Osteocyte (in vitro differentiated cells): Measurements from ENCODE around the gene FRMPD2. TPM values are rescaled to one million over a fixed set of nuclear protein-coding genes. Genes with fewer than 3 reads are reported as not detected.

Experiments used
- DNase-seq: peaks from one replicate; pipeline ENCODE4 v3.0.0; 2021; ENCODE audit warnings: mixed read lengths; ENCODE audit not compliant: unreplicated experiment; ENCODE audit errors: extremely low spot score
- H3K27ac Mint-ChIP-seq: one replicate; pipeline ENCODE4 v1.8.0; 2021; ENCODE audit warnings: mild to moderate bottlenecking, mixed read lengths; ENCODE audit not compliant: unreplicated experiment
- H3K27me3 Mint-ChIP-seq: one replicate; pipeline ENCODE4 v1.8.0; 2021; ENCODE audit warnings: mixed read lengths; ENCODE audit not compliant: unreplicated experiment
- H3K36me3 Mint-ChIP-seq: one replicate; pipeline ENCODE4 v1.8.0; 2021; ENCODE audit warnings: mixed read lengths; ENCODE audit not compliant: unreplicated experiment
- H3K4me1 Mint-ChIP-seq: one replicate; pipeline ENCODE4 v1.8.0; 2021; ENCODE audit warnings: mixed read lengths; ENCODE audit not compliant: unreplicated experiment
- H3K4me3 Mint-ChIP-seq: one replicate; pipeline ENCODE4 v1.8.0; 2021; ENCODE audit warnings: mild to moderate bottlenecking, moderate library complexity, mixed read lengths; ENCODE audit not compliant: unreplicated experiment
- H3K9me3 Mint-ChIP-seq: one replicate; pipeline ENCODE4 v1.8.0; 2021; ENCODE audit warnings: mixed read lengths; ENCODE audit not compliant: unreplicated experiment
- CTCF ChIP-seq: fragments of 200-600 bp; sonication (generic); IDR thresholded peaks from 2 replicates; pipeline ENCODE4 v1.5.0; 2021; ENCODE audit warnings: antibody characterized with exemption, mild to moderate bottlenecking, moderate library complexity
- total RNA-seq: library from RNA; stranded (reverse); gene quantifications from 2 replicates; pipeline ENCODE4 v1.2.1, GENCODE V29; 2021

Gene FRMPD2
- total RNA-seq, 1 donor from 2014 or later: not detected

DNA sequence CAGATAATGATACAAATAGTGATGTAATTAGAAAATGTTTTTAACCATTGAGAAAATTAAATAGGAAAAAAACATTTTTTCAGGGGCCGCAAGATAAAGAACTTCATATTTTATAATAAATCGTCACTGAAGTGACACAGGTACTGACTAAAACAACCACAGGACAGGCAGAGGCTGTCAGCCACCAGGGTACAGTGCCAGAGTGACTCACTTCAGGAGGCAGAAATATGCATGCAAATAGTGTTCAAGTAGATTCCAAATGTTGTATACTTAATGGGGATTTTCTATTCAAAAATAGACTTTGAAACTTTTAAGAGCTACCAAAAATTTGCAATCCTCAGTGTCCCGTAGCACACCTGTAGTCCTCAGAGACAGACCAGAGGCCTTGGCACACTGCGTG lies 68.6 kb downstream of the FRMPD2 start:
- Mint-ChIP-seq H3K9me3 (no peaks in the 10 kb centered on the region), H3K4me1 (no peaks in the 10 kb centered on the region), H3K27ac (no peak overlapping the region), H3K4me3 (no peak overlapping the region), H3K36me3 (no peaks in the 10 kb centered on the region), H3K27me3 (peaks cover 59% of the 10 kb centered on the region)
- no peak for TF ChIP-seq CTCF
- no peak for DNase-seq

DNA sequence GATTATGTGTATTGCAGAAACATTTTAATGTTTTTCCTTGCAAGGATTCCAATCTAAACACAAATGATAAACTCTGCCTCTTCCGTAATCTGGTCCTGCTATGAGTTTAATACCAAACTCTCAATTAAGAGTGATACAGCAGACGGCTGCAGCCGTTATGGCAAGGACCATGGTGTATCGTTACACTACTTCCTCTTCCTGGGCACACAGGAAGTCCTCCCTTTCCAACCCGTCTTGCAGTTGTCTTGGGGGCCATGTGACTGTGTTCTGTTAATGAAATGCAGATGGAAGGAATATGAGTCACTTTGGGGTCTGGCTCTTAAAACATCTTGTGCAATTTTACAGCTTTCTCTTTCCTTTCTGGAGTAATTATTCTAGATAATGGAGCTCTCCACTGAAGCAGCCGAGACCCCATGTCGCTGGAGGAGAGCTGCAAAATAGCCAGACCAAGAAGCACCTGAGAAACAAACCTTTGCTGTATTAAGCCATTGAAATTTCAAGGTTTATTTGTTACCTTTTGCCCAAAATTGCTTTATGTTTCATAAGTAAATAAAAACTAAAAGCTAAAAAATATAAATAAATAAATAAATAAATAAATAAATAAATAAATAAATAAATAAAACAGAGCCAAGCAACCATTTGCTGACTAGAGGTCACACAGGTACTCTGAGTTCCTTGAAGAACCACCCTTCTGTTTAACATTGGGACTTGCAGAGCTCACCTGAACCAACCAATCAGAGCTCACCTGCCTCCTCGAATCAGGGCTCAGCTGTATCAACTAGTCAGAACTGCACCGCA lies 74.7 kb downstream of the FRMPD2 start:
- Mint-ChIP-seq H3K36me3 (no peaks in the 10 kb centered on the region), H3K4me1 (peaks cover 3% of the 10 kb centered on the region), H3K27ac (no peak overlapping the region), H3K27me3 (peaks cover 35% of the 10 kb centered on the region), H3K9me3 (no peaks in the 10 kb centered on the region), H3K4me3 (no peak overlapping the region)
- DNase-seq: no peak
- TF ChIP-seq CTCF: no peak

GRCh38 chr10:48197236-48197899 lies 77.1 kb downstream of the FRMPD2 start:
- Mint-ChIP-seq H3K9me3 (no peaks in the 10 kb centered on the region), H3K36me3 (no peaks in the 10 kb centered on the region), H3K27me3 (peaks cover 35% of the 10 kb centered on the region), H3K4me1 (peaks cover 3% of the 10 kb centered on the region), H3K4me3 (no peak overlapping the region), H3K27ac (no peak overlapping the region)
- TF ChIP-seq CTCF: no peak
- DNase-seq: no peak

DNA sequence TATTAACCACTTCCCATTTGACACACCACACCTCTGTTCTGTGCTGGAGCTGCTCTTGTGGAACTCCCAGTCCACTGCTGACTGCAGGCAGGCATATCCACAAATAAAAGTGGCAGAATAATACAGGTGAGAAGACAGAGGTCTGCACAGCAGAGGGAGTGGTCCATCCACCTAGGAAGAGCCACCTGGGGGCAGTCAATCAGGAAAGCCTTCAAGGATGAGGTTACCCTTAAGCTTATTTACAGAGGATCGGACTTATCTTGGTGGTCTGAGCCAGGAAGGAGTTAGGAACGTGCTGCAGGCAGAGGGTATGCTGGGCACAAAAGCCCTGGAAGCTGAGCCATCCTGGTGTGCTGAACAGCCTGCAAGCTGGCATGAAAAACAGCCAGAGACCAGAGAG lies 78.7 kb downstream of the FRMPD2 start:
- TF ChIP-seq CTCF: no peak
- peaks cover 3% of the 10 kb centered on the region for H3K4me1 Mint-ChIP-seq
- peaks cover 34% of the 10 kb centered on the region for H3K27me3 Mint-ChIP-seq
- no peak overlapping the region for H3K4me3 Mint-ChIP-seq
- DNase-seq: no peak
- no peaks in the 10 kb centered on the region for H3K36me3 Mint-ChIP-seq
- H3K9me3 Mint-ChIP-seq: no peaks in the 10 kb centered on the region
- no peak overlapping the region for H3K27ac Mint-ChIP-seq

DNA sequence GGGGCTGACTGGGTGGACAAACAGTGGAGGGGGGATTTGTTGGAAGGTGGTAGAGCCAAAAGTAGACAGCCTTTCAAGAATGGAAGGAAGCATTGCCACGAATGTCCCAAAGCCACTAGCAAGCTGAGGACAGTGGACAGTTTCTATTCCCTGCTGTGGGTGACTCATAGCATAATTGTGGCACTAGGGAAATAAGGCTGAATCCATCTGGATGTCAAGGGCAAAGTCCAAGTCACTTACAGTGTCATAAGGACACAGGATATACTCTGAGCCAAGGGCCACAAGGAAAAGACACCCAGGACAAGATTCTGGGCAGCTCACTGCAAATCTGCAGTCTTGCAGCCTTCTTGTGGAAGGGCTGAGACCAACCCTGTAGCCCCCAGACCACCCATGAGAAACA lies 79.7 kb downstream of the FRMPD2 start:
- DNase-seq: no peak
- Mint-ChIP-seq H3K27ac (no peak overlapping the region), H3K27me3 (peaks cover 34% of the 10 kb centered on the region), H3K4me3 (no peak overlapping the region), H3K9me3 (no peaks in the 10 kb centered on the region), H3K36me3 (no peaks in the 10 kb centered on the region), H3K4me1 (peaks cover 3% of the 10 kb centered on the region)
- no peak for TF ChIP-seq CTCF
